B cell (primary cell): ENCODE results near the gene MTHFD1L. TPM values are rescaled to one million over a fixed set of nuclear protein-coding genes. Genes with fewer than 3 reads are reported as not detected.

Source experiments
- ATAC-seq: fragments of 200-7000 bp; cut with Tn5 transposase; one replicate; pipeline ENCODE4 v1.10.0; 2021; ENCODE audit warnings: low read depth, mild to moderate bottlenecking, moderate number of reproducible peaks, moderate library complexity
- CTCF ChIA-PET: fragments of 350-600 bp; sonication (Branson Sonifier 250); formaldehyde crosslinking; loops from one replicate; lab custom pipeline; 2021; ENCODE audit warnings: antibody characterized with exemption, inconsistent platforms; lab: Charles Lee
- POLR2A ChIA-PET: fragments of 350-600 bp; sonication (Branson Sonifier 250); formaldehyde crosslinking; loops from one replicate; lab custom pipeline; 2021; ENCODE audit warnings: antibody characterized with exemption; lab: Charles Lee
- DNase-seq: peaks from one replicate; pipeline ENCODE4 v3.0.0; 2013
- H2AFZ ChIP-seq: 2 replicates; pipeline ENCODE4 v1.6.1; 2012; ENCODE audit warnings: mild to moderate bottlenecking, low read depth, low read length; ENCODE audit not compliant: insufficient read depth, poor library complexity, severe bottlenecking
- H3K27ac ChIP-seq, 2 donors: 1 replicate in 1 of 2; 2 replicates in 1 of 2; pipeline ENCODE4 v1.5.1; 2012 to 2013; ENCODE audit warnings: low read length in 2 of 2, mild to moderate bottlenecking in 2 of 2, moderate library complexity in 1 of 2
- H3K27me3 ChIP-seq, 4 experiments: fragments of 200-600 bp in 1 of 4; sonication (generic) in 1 of 4; replicated peaks in 1 of 4; 1 replicate in 2 of 4; 2 replicates in 2 of 4; pipeline versions ENCODE4 v1.6.1 to v1.7.0; 2013 to 2016; ENCODE audit warnings: low read length in 3 of 4, mild to moderate bottlenecking in 2 of 4, mixed read lengths in 1 of 4, moderate library complexity in 1 of 4; ENCODE audit not compliant: insufficient read depth in 4 of 4, control insufficient read depth in 3 of 4; ENCODE audit errors: control extremely low read depth in 1 of 4
- H3K36me3 ChIP-seq, 2 experiments: replicated peaks in 1 of 2; 1 replicate in 1 of 2; 2 replicates in 1 of 2; pipeline versions ENCODE4 v1.6.1 to v1.7.1; 2013; ENCODE audit warnings: low read length in 1 of 2; ENCODE audit not compliant: insufficient read depth in 2 of 2, control insufficient read depth in 1 of 2; ENCODE audit errors: control extremely low read depth in 1 of 2, extremely low read depth in 1 of 2
- H3K4me1 ChIP-seq, 2 donors: fragments of 200-600 bp in 1 of 2; sonication (generic) in 1 of 2; 1 replicate in 1 of 2; 2 replicates in 1 of 2; pipeline versions ENCODE4 v1.5.1 to v1.6.1; 2013 to 2017; ENCODE audit warnings: low read length in 2 of 2; ENCODE audit not compliant: control insufficient read depth in 2 of 2, insufficient read depth in 2 of 2
- H3K4me2 ChIP-seq: replicated peaks from 2 replicates; pipeline ENCODE3; 2012; ENCODE audit warnings: mild to moderate bottlenecking, low read depth, low read length; ENCODE audit not compliant: poor library complexity, severe bottlenecking
- H3K4me3 ChIP-seq, 5 experiments: fragments of 200-600 bp in 1 of 5; sonication (generic) in 1 of 5; 1 replicate in 3 of 5; 2 replicates in 2 of 5; pipeline versions ENCODE4 v1.5.1 to v1.7.0; 2011 to 2016; ENCODE audit warnings: low read length in 4 of 5, mild to moderate bottlenecking in 4 of 5, low read depth in 2 of 5, control low read depth in 1 of 5, moderate library complexity in 1 of 5; ENCODE audit not compliant: insufficient read depth in 1 of 5; ENCODE audit errors: control extremely low read depth in 1 of 5, extremely low read depth in 1 of 5
- H3K79me2 ChIP-seq: fragments of 200-600 bp; sonication (generic); one replicate; pipeline ENCODE4 v1.6.0; 2016; ENCODE audit warnings: low read length; ENCODE audit not compliant: control insufficient read depth, insufficient read depth
- H3K9ac ChIP-seq: fragments of 200-600 bp; sonication (generic); 2 replicates; pipeline ENCODE4 v1.6.1; 2017; ENCODE audit warnings: mild to moderate bottlenecking, low read length, moderate library complexity
- H3K9me3 ChIP-seq, 3 donors: one replicate each; pipeline versions ENCODE4 v1.6.1 to v1.7.1; 2013; ENCODE audit warnings: low read length in 2 of 3; ENCODE audit not compliant: control insufficient read depth in 2 of 3, insufficient read depth in 1 of 3; ENCODE audit errors: control extremely low read depth in 1 of 3
- H4K20me1 ChIP-seq: 2 replicates; pipeline ENCODE4 v1.6.0; 2012; ENCODE audit warnings: mild to moderate bottlenecking, low read length; ENCODE audit not compliant: insufficient read depth, control insufficient read depth, poor library complexity, severe bottlenecking
- H3K27ac Mint-ChIP-seq: one replicate; pipeline ENCODE4 v1.8.0; 2021; ENCODE audit warnings: mixed read lengths
- H3K27me3 Mint-ChIP-seq: one replicate; pipeline ENCODE4 v1.8.0; 2021; ENCODE audit warnings: mixed read lengths
- H3K4me1 Mint-ChIP-seq: one replicate; pipeline ENCODE4 v1.8.0; 2021; ENCODE audit warnings: mixed read lengths
- H3K4me3 Mint-ChIP-seq: one replicate; pipeline ENCODE4 v1.8.0; 2021; ENCODE audit warnings: mixed read lengths
- H3K9me3 Mint-ChIP-seq: one replicate; pipeline ENCODE4 v1.8.0; 2022; ENCODE audit warnings: mixed read lengths; ENCODE audit not compliant: insufficient read depth
- CTCF ChIP-seq: fragments of 200-600 bp; IDR thresholded peaks from one replicate; pipeline ENCODE4 v1.8.0; 2022; ENCODE audit warnings: antibody characterized with exemption, mild to moderate bottlenecking
- EZH2 ChIP-seq: IDR thresholded peaks from 2 replicates; pipeline ENCODE4 v1.6.1; 2012; ENCODE audit warnings: borderline replicate concordance, low read depth, mild to moderate bottlenecking, moderate library complexity, low read length; ENCODE audit not compliant: insufficient read depth, poor library complexity, severe bottlenecking
- WGBS: methylation state at CpG from one replicate; pipeline ENCODE4 v1.1.5; 2013; ENCODE audit warnings: missing lambda C conversion rate; ENCODE audit not compliant: insufficient coverage; 5-methylcytosine and 5-hydroxymethylcytosine counted together
- intact Hi-C: fragments of 100-400 bp; cut with micrococcal nuclease; formaldehyde crosslinking; loops from one replicate; pipeline ENCODE4 v1.10.0; 2022
- polyA plus RNA-seq: library from polyadenylated mRNA; depleted of rRNA; stranded (reverse); fragments of >200 nt; gene quantifications from 2 replicates; pipeline ENCODE4 v1.2.3, GENCODE V29; 2012
- total RNA-seq, 2 donors: library from RNA; stranded (reverse); fragments of 120-200 nt in 1 of 2; gene quantifications; 1 replicate in 1 of 2; 2 replicates in 1 of 2; pipeline versions ENCODE4 v1.2.3 to v1.2.4, GENCODE V29; 2013 to 2022

Gene MTHFD1L
- total and polyA plus RNA-seq, 2 donors (not counting 1 experiment from before 2014, with no cell fraction given) = 2.9 to 16.1 TPM

GRCh38 chr6:150905769-150906168, 40.3 kb downstream of the MTHFD1L start:
- Histone ChIP-seq H4K20me1 (no peaks in the 10 kb centered on the region), H3K9me3 (no peaks in the 10 kb centered on the region), H3K9ac (no peak overlapping the region), H3K27me3 (no peaks in the 10 kb centered on the region), H3K27ac (no peak overlapping the region), H3K79me2 (no peaks in the 10 kb centered on the region), H3K36me3 (peaks cover 2 to 7% of the 10 kb centered on the region in 2 experiments), H2AFZ (no peak overlapping the region), H3K4me3 (no peak overlapping the region), H3K4me1 (no peaks in the 10 kb centered on the region), H3K4me2 (no peak overlapping the region)
- intact Hi-C loops = no loop called here
- 100% methylated on average over 1 of the region's 6 CpGs for WGBS
- no peaks in the 10 kb centered on the region for H3K4me1 Mint-ChIP-seq
- no peak overlapping the region for H3K4me3 Mint-ChIP-seq
- TF ChIP-seq EZH2 (no peak), CTCF (no peak)
- no peak overlapping the region for H3K27ac Mint-ChIP-seq
- no peaks in the 10 kb centered on the region for H3K9me3 Mint-ChIP-seq
- ChIA-PET CTCF (no interaction called here), POLR2A (no interaction called here)
- no peak for ATAC-seq
- DNase-seq = no peak
- no peaks in the 10 kb centered on the region for H3K27me3 Mint-ChIP-seq

DNA sequence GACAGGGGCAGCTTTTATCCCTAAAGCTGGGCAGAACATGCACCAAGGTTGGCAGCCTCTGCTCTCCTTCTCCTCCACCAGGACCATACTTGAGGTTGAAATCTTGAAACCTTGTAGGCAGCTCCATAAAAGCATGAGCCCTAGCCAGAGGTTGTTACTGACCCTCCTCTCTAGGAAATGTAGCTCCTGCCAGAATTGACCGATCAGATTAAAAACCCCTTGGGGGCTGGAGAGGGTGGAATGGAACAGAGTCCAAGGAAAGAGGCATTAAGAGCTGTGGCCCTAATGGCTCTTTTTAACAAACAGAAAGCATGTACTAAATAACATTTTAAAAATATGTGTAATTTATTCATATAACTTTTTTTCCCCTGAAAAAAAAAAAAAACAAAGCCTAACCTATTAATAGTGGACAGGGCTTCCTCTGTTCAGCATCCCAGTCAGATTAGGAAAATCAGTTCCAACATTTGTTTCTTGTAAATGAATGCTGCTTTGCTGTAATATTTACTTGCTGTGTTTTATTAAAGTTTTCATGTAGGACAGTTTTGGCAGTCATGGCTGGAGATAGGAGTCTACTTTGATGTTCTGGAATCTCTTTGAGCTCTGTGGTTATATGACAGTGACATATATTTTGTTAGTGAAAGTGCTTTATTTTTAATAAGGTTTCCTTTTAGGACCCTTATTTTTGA, 41.3 kb downstream of the MTHFD1L start:
- Histone ChIP-seq H3K9ac (no peak overlapping the region), H3K4me3 (no peak overlapping the region), H3K4me2 (no peak overlapping the region), H3K27me3 (no peaks in the 10 kb centered on the region), H2AFZ (no peak overlapping the region), H3K27ac (no peak overlapping the region), H3K9me3 (no peaks in the 10 kb centered on the region), H3K4me1 (no peaks in the 10 kb centered on the region), H4K20me1 (no peaks in the 10 kb centered on the region), H3K79me2 (no peaks in the 10 kb centered on the region), H3K36me3 (peaks cover 2 to 7% of the 10 kb centered on the region in 2 experiments)
- no peak for DNase-seq
- intact Hi-C loops = no loop called here
- Mint-ChIP-seq H3K4me3 (no peak overlapping the region), H3K27me3 (no peaks in the 10 kb centered on the region), H3K4me1 (no peaks in the 10 kb centered on the region), H3K9me3 (peaks cover 3% of the 10 kb centered on the region), H3K27ac (no peak overlapping the region)
- no peak for TF ChIP-seq CTCF
- no peak for TF ChIP-seq EZH2
- CTCF ChIA-PET = no interaction called here
- no peak for ATAC-seq
- POLR2A ChIA-PET = no interaction called here
- WGBS = no CpG with 5 or more reads among the region's 1 CpG
